B cell (primary cell): ENCODE data around the gene TBX21.

Source experiments
- EZH2 ChIP-seq: IDR thresholded peaks from 2 replicates; pipeline ENCODE4 v1.6.1; 2012; ENCODE audit warnings: borderline replicate concordance, low read depth, mild to moderate bottlenecking, moderate library complexity, low read length; ENCODE audit not compliant: insufficient read depth, poor library complexity, severe bottlenecking
- TF ChIP-seq, protein P1 (sequence below): fragments of 200-600 bp; IDR thresholded peaks from one replicate; pipeline ENCODE4 v1.8.0; 2022; ENCODE audit warnings: antibody characterized with exemption, mild to moderate bottlenecking

DNA sequence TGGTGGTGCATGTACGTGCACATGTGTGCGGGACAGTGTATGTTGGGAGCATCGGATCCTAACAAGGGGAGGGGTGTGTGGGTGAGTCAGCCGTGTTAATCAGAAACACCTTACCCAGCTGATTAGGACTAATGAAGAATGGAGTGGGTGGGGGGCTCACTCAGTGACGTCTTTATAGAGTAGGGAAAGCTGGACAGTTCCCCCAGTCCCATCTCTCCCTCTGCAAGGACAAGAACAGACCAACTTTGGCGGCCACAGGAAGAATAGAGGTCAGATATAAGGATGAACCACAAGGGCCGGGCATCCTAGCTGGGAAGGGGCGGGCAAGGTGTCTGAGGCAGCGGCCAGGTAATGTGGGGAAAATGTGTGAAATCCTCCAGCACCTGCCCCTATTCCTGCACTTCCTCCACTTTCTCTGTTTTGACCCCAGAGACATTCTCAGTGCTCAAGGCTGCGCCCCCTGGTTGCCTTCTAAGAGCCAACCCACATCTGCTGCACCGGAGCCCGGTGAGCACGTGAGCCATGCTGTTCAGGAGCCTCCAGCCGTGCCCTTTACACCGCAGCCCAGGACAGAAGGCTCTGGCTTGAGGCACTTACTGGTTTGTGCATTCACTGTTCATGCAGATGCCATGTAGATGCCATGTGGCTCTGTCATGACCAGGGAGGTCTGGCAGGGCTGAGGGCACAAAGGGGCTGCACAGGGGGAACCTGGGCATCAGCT, 18.9 kb upstream of the TBX21 start:
- TF ChIP-seq, protein P1, sequence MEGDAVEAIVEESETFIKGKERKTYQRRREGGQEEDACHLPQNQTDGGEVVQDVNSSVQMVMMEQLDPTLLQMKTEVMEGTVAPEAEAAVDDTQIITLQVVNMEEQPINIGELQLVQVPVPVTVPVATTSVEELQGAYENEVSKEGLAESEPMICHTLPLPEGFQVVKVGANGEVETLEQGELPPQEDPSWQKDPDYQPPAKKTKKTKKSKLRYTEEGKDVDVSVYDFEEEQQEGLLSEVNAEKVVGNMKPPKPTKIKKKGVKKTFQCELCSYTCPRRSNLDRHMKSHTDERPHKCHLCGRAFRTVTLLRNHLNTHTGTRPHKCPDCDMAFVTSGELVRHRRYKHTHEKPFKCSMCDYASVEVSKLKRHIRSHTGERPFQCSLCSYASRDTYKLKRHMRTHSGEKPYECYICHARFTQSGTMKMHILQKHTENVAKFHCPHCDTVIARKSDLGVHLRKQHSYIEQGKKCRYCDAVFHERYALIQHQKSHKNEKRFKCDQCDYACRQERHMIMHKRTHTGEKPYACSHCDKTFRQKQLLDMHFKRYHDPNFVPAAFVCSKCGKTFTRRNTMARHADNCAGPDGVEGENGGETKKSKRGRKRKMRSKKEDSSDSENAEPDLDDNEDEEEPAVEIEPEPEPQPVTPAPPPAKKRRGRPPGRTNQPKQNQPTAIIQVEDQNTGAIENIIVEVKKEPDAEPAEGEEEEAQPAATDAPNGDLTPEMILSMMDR: no peak
- TF ChIP-seq EZH2: no peak
